ENCODE results near the gene THAP2.

Gene THAP2

DNA sequence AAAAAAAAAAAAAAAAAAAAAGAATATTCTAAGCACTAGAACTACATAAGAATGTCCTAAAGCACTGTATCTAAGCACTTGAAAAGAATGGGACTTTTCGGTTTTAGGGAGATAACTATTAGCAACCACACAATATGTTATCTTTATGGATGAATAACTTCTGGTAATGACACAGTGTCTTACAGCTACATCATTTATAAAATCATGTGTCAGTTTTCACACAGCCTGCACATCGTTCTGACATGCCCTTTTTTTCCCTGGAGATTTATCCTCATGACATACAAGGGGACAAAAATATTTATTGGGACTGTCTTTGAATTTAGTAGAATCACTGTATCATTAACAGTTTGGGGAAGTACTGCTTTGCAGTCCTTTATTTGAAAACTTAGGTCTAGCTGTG, 39.1 kb downstream of the THAP2 start:
- no peak for DNase-seq (ENCODE audit: low read depth in 2 of 2)

DNA sequence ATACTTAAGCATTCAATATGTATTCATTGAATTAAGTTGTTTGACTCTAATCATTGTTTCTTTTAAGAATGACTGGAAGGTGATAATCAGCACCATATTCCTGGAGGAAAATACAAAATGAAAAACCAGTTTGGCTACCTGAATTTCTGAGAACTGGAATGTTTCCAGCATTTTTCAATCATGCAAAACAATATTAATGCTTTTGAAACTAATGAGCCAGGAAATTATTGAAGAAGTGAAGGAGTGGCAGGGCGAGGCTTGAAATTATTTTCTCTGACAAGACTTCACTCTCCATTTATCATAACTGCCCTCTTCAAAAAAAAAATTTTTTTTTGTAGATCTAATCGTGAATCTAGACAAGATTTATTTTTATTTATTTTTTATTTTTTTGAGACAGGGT, 40.8 kb downstream of the THAP2 start:
- no peak for DNase-seq (ENCODE audit: low read depth in 2 of 2)

DNA sequence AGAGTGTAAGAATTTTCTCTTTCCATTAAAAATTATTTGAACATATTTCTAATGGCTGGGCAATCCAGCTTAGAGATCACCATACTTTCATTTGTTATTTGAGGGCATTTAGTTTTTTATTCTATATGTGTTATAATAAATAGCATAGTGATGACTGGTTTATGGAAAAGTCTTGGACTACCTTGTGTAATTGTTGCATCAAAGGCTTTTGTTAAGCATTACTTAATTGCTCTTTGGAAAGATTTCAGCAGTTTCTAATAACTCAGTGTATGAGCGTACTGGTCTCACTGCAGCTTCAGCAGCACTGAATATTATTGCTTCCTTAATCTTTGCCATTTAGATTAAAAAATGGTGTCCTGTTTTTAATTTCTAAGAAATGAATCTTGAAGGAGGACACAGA, 44.6 kb downstream of the THAP2 start:
- DNase-seq (ENCODE audit: low read depth in 2 of 2): no peak

- no peak for DNase-seq (ENCODE audit: low read depth in 2 of 2)
Measured at GRCh38 chr12:71710276-71711125, 46.4 kb downstream of the THAP2 start.

DNA sequence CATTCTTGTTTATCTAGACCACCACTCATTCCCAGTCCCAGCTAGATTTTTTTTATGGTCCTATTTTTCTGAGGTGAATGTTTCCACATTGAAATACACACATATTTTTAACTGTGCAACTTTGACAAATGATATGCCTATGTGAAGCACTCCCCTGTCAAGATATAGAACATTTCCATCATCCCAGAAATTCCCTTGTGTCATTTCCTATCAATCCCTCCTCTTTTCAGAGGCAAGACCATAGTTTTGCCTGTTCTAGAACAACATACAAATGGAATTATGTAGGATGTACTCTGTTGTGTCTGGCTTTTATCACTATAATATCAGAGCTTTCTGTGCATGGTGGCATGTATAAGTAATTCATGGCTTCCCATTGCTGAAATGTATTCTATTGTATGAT, 54.5 kb downstream of the THAP2 start:
- DNase-seq (ENCODE audit: low read depth in 2 of 2): no peak

DNA sequence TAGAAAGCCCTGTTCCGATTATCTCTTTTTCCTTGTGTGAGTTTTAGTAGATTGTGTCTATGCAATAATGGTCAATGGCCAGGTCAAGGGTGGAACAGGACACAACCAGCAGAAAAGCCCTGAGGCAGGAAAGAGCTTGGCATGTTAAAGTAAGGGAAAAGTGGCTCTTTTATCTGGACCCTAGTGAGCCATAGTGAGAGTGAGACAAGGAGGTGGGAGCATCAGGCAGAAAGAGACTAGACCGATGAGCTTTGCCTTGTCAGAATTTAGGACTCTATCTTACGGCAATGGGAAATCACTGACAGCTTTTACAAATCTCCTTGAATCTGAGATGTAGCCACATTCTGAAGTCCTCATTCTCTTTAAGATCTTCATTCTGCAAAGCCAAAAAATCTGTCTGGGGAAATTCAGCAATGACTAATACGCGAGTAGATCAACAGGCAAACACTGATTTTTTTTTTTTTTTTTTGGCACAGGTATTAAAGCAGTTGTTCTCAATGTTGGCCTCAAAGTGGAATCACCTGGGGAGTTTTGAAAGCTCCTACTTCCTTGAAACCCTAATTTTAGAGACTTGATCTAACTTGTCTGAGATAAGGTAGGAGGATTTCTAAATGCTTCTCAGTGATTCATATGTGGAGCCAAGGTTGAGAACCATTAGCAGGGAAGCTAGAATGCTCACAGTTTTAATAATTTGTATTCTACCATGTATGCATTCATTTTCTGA, 55.7 kb downstream of the THAP2 start:
- no peak for DNase-seq (ENCODE audit: low read depth in 2 of 2)

- DNase-seq (ENCODE audit: low read depth in 2 of 2): no peak
Measured at GRCh38 chr12:71721783-71722505, 57.8 kb downstream of the THAP2 start.

DNA sequence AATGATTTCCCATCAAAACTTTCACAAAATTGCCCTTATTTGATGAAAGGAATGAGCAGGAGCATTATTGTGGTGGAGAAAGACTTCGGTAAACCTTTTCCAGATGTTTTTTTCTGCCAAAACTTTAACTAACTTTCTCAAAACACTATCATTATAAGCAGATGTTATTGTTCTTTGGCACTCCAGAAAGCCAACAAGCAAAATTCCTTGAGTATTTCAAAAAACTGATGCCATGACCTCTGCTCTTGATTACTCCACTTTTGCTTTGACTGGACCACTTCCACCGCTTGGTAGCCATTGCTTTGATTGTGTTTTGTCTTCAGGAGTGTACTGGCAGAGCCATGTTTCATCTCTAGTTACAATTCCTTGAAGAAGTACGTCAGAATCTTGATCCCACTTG, 60.9 kb downstream of the THAP2 start:
- no peak for DNase-seq (ENCODE audit: low read depth in 2 of 2)

DNA sequence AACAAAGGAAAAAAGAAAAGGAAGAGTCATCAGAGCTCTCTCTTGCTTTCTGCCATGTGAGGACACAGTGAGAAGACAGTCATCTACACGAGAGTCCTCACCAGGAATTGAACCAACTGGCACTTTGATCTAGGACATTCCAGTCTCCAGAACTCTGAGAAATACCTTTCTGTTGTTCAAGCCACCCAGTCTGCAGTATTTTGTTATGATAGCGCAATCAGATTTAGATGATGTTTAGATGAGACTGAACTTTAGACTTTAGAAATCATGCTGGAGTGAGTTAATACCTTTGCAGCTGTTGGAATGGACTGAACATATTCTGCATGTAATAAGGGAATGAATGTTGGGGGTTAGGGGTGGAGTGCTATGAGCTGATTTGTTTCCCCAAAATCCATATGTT, 62.4 kb downstream of the THAP2 start:
- no peak for DNase-seq (ENCODE audit: low read depth in 2 of 2)

GRCh38 chr12:71727958-71728357, 63.9 kb downstream of the THAP2 start:
- no peak for DNase-seq (ENCODE audit: low read depth in 2 of 2)
